SK-N-SH treated with all-trans-retinoic acid at 6 μM for 48 hours (cell line): ENCODE measurements around the gene IWS1.

Experiments used
- CREB5 ChIP-seq: fragments of 250-450 bp; sonication (Bioruptor Pico); IDR thresholded peaks from 2 replicates; pipeline ENCODE4 v1.5.1; 2020; ENCODE audit warnings: low read depth, mild to moderate bottlenecking, moderate library complexity
- CSDC2 ChIP-seq: fragments of 250-450 bp; sonication (Bioruptor Pico); IDR thresholded peaks from 2 replicates; pipeline ENCODE4 v1.5.0; 2020; ENCODE audit warnings: mild to moderate bottlenecking, moderate library complexity
- GLIS3 ChIP-seq: fragments of 250-450 bp; sonication (Bioruptor Pico); IDR thresholded peaks from 2 replicates; pipeline ENCODE4 v1.5.0; 2020; ENCODE audit warnings: mild to moderate bottlenecking, moderate library complexity
- ISL1 ChIP-seq: fragments of 250-450 bp; sonication (Bioruptor Pico); IDR thresholded peaks from 2 replicates; pipeline ENCODE4 v2.1.2; 2022; ENCODE audit warnings: mild to moderate bottlenecking, moderate library complexity
- OSR1 ChIP-seq: fragments of 250-450 bp; sonication (Bioruptor Pico); IDR thresholded peaks from 2 replicates; pipeline ENCODE4 v1.8.0; 2022; ENCODE audit warnings: moderate library complexity, mild to moderate bottlenecking, inconsistent platforms
- POU6F1 ChIP-seq: fragments of 250-450 bp; sonication (Bioruptor Pico); IDR thresholded peaks from 2 replicates; pipeline ENCODE4 v1.8.0; 2021; ENCODE audit warnings: low read depth, mild to moderate bottlenecking, moderate library complexity, borderline replicate concordance
- PPARA ChIP-seq: fragments of 250-450 bp; sonication (Bioruptor Pico); IDR thresholded peaks from 2 replicates; pipeline ENCODE4 v1.5.0; 2020; ENCODE audit warnings: mild to moderate bottlenecking, borderline replicate concordance
- RARB ChIP-seq: fragments of 250-450 bp; sonication (Bioruptor Pico); IDR thresholded peaks from 2 replicates; pipeline ENCODE4 v1.8.0; 2021; ENCODE audit warnings: mild to moderate bottlenecking, moderate library complexity
- SNAI2 ChIP-seq: fragments of 250-450 bp; sonication (Bioruptor Pico); IDR thresholded peaks from 2 replicates; pipeline ENCODE4 v1.5.0; 2020; ENCODE audit warnings: mild to moderate bottlenecking, moderate library complexity
- TCF4 ChIP-seq: fragments of 250-450 bp; sonication (Bioruptor Pico); IDR thresholded peaks from 2 replicates; pipeline ENCODE4 v1.8.0; 2021; ENCODE audit warnings: mild to moderate bottlenecking, moderate library complexity, borderline replicate concordance
- ZFP3 ChIP-seq: fragments of 250-450 bp; sonication (Bioruptor Pico); IDR thresholded peaks from 2 replicates; pipeline ENCODE4 v1.5.0; 2020; ENCODE audit warnings: mild to moderate bottlenecking, moderate library complexity
- ZFP30 ChIP-seq: fragments of 450-650 bp; formaldehyde crosslinking; IDR thresholded peaks from 2 replicates; pipeline ENCODE4 v1.5.0; 2022; ENCODE audit warnings: mild to moderate bottlenecking, moderate library complexity
- ZNF70 ChIP-seq: fragments of 450-650 bp; formaldehyde crosslinking; IDR thresholded peaks from 2 replicates; pipeline ENCODE4 v1.5.0; 2020; ENCODE audit warnings: mild to moderate bottlenecking, moderate library complexity
- TF ChIP-seq, protein P1 (sequence below): fragments of 250-450 bp; sonication (Bioruptor Pico); IDR thresholded peaks from 2 replicates; pipeline ENCODE4 v1.8.0; 2020; ENCODE audit warnings: mild to moderate bottlenecking, moderate library complexity, borderline replicate concordance

DNA sequence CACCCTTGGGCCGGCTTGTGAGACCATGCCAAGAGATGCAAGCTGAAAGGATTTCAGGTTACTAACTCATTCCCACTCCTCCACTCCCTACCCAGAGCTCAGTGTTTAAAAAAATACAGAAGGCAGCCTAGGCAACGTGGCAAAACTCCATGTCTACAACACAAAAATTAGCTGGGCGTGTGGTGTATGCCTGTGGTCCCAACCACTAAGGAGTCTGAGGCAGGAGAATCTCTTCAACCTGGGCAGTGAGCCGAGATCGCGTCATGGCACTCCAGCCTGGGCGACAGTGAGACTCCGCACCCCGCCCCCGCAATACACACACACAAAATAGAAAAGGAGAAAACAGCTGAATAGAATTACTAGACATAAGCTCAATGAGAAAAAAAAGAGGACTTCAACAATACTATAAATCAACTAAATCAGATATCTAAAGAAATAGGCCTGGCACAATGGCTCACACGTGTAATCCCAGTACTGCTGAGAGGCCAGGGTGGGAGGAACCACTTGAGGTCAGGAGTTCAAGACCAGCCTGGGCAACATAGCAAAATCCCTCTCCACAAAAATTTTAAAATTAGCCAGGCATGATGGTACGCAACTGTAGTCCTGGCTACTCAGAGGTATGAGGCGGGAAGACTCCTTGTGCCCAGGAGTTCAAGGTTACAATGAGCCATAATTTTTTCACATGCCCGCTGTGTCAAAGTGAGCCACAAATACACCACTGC lies 10.1 kb downstream of the IWS1 start:
- TF ChIP-seq TCF4 (CRISPR knock-in tag), result no peak
- TF ChIP-seq RARB (CRISPR knock-in tag), result no peak
- no peak for TF ChIP-seq CREB5 (CRISPR knock-in tag)
- no peak for TF ChIP-seq CSDC2 (CRISPR knock-in tag)
- TF ChIP-seq SNAI2, result no peak
- TF ChIP-seq, protein P1, sequence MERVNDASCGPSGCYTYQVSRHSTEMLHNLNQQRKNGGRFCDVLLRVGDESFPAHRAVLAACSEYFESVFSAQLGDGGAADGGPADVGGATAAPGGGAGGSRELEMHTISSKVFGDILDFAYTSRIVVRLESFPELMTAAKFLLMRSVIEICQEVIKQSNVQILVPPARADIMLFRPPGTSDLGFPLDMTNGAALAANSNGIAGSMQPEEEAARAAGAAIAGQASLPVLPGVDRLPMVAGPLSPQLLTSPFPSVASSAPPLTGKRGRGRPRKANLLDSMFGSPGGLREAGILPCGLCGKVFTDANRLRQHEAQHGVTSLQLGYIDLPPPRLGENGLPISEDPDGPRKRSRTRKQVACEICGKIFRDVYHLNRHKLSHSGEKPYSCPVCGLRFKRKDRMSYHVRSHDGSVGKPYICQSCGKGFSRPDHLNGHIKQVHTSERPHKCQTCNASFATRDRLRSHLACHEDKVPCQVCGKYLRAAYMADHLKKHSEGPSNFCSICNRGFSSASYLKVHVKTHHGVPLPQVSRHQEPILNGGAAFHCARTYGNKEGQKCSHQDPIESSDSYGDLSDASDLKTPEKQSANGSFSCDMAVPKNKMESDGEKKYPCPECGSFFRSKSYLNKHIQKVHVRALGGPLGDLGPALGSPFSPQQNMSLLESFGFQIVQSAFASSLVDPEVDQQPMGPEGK (CRISPR knock-in tag), result no peak
- TF ChIP-seq ZFP30 (CRISPR knock-in tag), result no peak
- TF ChIP-seq OSR1 (CRISPR knock-in tag), result no peak
- no peak for TF ChIP-seq ISL1
- no peak for TF ChIP-seq ZFP3 (CRISPR knock-in tag)
- no peak for TF ChIP-seq PPARA
- no peak for TF ChIP-seq POU6F1 (CRISPR knock-in tag)
- no peak for TF ChIP-seq GLIS3 (CRISPR knock-in tag)
- TF ChIP-seq ZNF70 (CRISPR knock-in tag), result no peak
